GM19455 (cell line): ENCODE results near the gene MVP.
"Not testable (repeated sequence)": the region's sequence is repeated elsewhere in the genome, so short reads cannot be mapped to it uniquely, and the experiment has no call there.

ENCODE experiments used
- ATAC-seq: cut with Tn5 transposase; IDR thresholded peaks from one replicate; pipeline ENCODE4 v1.9.1; 2021; ENCODE audit not compliant: unreplicated experiment

MVP gene

GRCh38 chr16:29869067-29869466 is 48.8 kb downstream of the MVP start:
- ATAC-seq, result not testable (repeated sequence)

- ATAC-seq, result no peak
These were observed 51.7 kb downstream of the MVP start for GRCh38 chr16:29871822-29872546.

GRCh38 chr16:29873319-29873718 is 53.1 kb downstream of the MVP start:
- ATAC-seq, result no peak

GRCh38 chr16:29875206-29875605 is 54.9 kb downstream of the MVP start:
- no peak for ATAC-seq

- ATAC-seq, result no peak
These were observed 55.9 kb downstream of the MVP start for GRCh38 chr16:29876217-29876593.

DNA sequence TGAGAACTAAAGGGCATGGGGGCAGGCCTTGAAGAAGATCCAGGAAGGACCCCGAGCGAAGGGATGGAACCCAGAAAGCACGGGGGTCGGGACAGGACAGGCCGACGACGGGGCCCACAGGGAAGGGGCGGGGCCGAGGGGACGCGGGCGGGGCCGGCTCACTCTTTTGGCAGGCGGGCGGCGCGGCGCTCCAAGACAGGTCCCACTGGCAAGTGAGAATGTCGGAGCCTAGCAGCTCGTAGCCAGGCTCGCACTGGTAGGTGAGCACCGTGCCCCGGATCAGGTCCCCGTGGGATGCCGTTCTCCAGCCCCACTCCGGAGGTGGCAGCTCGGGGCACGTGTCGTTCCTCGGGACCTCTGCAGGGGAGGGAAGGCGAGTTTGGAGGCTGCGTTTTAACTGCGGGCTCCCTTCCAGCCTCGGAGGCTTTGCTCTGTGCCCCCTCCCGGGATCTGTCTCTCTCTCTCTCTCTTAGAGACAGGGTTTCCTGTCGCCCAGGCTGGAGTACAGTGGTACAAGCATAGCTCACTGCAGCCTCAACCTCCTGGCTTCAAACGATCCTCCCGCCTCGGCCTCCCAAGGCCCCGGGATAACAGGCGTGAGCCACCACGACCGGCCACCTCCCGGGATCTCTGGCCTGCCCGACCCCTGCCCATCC is 56.5 kb downstream of the MVP start:
- ATAC-seq, result no peak

DNA sequence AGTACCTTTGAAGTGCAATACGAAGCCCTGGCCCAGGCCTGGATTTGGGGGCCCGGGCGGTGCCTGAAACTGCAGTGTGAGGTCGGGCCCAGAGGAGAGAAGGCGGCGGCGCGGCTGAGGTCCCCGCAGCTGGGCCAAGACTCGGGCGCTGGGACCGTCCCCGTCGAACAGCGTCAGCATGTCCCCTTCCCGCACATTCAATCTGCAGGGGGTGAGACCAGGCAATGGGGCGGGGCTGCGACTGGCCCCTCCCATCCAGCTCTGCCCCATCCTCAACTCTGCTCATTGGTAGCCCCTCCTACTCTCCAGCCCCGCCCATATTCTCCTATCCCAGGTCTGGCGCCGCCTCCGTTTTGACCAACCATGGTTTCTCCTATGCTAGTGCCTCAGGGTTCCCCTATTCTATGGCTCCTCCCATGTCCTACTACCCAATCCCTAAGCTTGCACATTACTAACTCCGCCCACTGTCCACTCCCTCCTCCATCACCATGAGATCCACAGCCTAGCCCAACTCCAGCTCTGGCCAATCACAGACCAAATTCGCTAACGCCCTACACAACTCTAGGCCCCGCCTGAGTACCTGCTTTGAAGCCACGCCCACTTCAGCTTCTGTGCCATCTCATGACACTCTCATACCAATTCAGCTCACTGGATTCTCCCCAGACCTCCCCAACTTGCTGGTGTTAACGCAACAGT is 57.2 kb downstream of the MVP start:
- no peak for ATAC-seq

DNA sequence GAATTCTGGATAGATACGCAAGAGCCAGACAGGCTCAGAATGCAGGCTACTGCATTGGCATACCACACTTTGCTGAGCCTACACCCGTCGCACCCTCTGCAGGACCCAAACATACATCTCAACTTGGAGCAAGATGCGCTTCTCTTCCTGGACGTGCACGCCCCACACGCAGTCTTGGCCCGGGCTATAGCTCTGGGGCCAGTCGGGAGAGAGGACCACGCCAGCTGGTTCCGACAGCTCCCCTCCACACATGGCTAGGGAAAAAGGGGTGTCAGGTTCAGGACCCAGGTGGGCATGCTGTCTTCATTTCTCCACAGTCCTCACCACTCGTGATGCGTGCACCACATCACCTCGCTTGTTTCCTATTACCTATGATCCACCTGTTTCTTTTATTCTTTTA is 57.9 kb downstream of the MVP start:
- ATAC-seq, result no peak

DNA sequence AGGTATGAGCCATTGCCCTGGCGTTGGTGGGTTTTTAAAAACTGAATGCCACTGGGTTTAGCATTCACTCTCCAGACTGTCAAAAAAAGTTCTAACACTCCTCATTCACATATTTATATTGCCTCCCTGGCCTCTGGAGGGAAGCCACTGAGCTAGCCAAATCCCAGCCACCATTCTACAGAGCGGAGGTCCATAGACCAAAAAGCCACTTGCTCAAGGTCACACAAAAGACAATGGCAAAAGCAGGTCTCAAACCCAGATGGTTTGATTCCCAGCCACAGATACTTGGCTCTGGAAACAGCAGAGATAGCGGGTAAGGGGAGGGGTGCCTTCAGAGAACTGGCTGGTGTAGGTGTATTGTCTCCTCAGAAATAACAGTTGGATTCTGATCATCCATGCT is 60.8 kb downstream of the MVP start:
- no peak for ATAC-seq

DNA sequence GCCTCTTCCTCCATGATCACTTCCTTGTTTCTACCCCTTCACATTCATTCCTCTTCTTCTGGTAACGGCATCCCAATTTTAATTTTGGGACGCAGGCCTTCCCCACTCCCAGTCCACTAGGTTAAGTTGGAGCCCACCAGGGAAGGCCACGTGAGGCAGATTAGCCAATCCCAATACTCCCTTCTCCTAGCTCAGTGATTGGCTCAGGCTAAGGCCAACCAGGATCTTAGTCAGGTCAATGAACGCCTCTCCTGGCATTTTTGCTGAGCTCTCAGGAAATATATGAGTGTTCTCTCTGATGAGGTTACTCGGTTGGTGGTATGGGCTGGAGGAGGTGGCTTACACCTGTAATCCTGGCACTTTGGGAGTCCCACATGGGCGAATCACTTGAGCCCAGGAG is 63.7 kb downstream of the MVP start:
- no peak for ATAC-seq

DNA sequence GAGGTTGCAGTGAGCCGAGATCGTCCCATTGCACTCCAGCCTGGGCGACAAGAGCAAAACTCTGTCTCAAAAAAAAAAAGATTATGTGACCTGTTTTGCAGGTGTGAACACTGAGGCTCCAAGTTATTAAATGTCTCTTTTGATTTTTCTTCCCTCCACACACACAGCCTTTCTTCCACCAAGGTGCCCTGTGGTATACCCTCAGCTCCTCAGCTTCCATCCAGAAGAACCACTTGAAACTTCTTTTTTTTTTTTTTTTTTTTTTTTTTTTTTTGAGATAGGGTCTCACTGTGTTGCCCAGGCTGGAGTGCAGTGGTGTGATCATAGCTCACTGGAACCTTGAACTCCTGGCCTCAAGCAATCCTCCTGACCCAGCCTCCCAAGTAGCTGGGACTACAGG is 69.1 kb downstream of the MVP start:
- ATAC-seq, result not testable (repeated sequence)

DNA sequence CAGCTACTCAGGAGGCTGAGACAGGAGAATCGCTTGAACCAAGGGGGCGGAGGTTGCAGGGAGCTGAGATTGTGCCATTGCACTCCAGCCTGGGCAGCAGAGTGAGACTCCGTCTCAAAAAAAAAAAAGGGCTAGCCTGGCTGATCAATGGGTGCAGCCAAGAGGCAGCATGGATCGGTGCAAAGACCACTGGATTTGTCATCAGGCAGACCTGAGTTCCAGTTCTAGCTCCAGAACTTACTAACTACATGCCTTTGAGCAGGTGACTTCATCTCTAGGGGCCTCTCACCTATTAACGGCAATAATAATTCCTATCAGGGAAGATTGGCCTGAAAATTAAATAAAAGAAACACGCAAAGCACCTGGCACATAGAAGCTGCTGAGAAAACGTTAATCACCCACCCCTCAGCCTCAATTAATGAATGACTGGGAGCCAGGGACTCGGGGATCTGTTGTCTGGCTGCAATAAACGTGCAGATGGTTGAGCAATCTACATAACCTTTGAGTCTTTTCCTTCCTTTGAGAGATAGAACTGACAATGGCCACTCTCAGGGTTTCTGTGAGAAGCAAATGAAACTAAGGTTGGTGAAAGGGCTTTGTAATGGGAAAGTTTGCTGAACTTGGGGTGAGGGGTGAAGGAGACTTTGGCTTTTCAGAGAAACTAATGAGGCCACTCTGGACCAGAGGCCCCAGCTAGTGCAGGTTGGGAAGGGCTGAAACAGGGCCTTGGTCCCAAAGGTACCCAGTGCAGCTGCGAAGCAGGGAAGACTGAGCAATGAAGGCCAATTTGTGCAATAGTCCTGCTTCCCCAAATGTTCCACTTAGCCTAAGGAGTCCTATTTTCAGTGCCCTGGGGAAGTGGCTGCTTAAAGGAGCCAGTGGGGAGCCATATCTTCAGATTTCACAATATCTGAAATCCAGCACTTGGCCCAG is 71.5 kb downstream of the MVP start:
- ATAC-seq, result no peak

GRCh38 chr16:29892458-29892813 is 72.2 kb downstream of the MVP start:
- no peak for ATAC-seq

DNA sequence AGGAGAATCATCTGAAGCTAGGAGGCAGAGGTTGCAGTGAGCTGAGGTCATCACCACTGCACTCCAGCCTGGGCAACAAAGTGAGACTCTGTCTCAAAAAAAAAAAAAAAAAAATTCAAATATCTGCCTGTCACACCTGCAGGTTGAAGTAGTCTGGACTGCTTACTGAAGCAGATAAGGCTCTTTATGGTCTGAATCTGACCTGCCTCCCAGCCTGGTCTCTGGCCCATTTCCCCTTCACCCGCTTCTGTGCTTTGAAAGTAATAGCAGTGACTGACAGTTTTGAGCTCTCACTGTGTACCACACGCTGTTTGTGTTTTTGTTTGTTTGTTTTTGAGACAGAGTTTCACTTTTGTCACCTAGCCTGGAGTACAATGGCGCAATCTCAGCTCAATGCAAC is 73.3 kb downstream of the MVP start:
- ATAC-seq, result no peak

DNA sequence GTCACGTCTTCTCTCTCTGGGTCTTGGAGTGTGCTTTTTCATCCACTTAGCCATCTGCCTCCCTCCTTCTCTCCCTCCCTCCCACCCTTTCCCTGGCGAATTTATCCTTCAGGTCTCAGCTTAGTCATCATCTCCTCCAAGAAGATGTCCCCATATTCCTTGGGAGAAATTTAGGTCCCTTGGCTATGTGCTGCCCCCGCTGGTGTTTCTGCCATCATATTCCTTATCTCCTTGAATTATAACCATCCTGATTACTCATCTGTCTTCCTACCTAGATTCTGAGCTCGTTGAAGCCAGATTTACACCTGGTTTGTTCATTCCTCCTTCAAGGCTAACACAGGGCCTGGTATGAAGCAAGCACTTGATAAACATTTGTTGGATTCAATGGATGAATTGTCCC is 74.1 kb downstream of the MVP start:
- ATAC-seq, result no peak

DNA sequence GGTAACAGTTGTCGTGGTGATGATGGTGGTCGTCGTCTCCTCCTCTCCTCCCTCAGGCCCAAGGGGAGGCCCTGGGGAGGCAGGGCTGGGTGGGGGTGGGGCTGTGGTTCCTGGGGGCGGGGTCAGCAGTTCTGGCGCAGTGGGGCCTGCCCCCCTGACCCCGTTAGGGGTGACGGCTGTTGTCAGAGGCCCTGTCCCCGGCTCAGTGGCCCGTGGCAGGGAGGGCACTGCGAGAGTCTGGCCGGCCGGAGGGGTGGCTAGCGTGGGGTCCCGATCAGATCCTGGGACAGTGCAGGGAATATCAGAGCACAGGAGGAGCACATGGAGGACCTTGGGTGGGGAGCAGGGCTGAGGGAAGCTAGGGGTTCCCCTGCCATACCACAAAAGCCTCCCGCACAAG is 76.6 kb downstream of the MVP start:
- no peak for ATAC-seq

DNA sequence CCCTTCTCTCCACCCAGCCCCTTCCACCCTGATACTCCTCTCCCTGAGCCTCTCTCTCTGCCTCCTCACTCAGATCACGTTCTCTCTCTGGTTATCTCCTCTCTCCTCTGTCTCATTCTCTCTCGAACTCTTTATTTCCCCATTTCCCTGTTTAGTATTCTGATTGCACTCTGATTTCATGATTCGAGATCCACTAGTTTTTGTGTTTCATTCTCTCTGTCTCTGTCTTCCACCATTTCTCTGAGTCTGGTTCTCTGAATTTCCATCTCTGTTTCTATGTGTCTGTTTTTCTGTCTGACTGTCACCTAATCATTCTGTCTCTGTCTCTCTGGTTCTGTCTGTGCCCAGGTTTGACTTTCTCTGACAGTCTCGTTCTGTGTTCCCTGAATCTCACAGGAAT is 77.1 kb downstream of the MVP start:
- no peak for ATAC-seq
